GM12865 (cell line): Measurements from ENCODE around the gene MAGI1.

Experiments used
- DNase-seq: peaks from one replicate; pipeline ENCODE4 v3.0.0; 2010; ENCODE audit warnings: low read depth
- H3K4me3 ChIP-seq: 2 replicates; pipeline ENCODE4 v1.5.1; 2011; ENCODE audit warnings: mild to moderate bottlenecking, low read depth, low read length, control low read depth
- CTCF ChIP-seq: IDR thresholded peaks from 2 replicates; pipeline ENCODE4 v1.5.1; 2011; ENCODE audit warnings: low read length, control low read depth, low read depth, inconsistent platforms; ENCODE audit not compliant: insufficient read depth; ENCODE audit errors: missing control alignments

Gene MAGI1

GRCh38 chr3:66023229-66023628 lies 15.5 kb downstream of the MAGI1 start:
- no peak for TF ChIP-seq CTCF
- H3K4me3 ChIP-seq: no peak overlapping the region
- DNase-seq: no peak

- TF ChIP-seq CTCF: no peak
- no peak overlapping the region for H3K4me3 ChIP-seq
- DNase-seq: no peak
Measured at GRCh38 chr3:66021731-66022131, 17.0 kb downstream of the MAGI1 start.

GRCh38 chr3:66019896-66020295 lies 18.8 kb downstream of the MAGI1 start:
- DNase-seq: no peak
- H3K4me3 ChIP-seq: no peak overlapping the region
- no peak for TF ChIP-seq CTCF

GRCh38 chr3:66018057-66019033 lies 20.4 kb downstream of the MAGI1 start:
- TF ChIP-seq CTCF: no peak
- no peak overlapping the region for H3K4me3 ChIP-seq

GRCh38 chr3:66017591-66017990 lies 21.1 kb downstream of the MAGI1 start:
- no peak overlapping the region for H3K4me3 ChIP-seq
- TF ChIP-seq CTCF: no peak
- DNase-seq: no peak

More at GRCh38 chr3:66018057-66019033, 20.4 kb downstream of the MAGI1 start:
- no peak for DNase-seq

GRCh38 chr3:66017084-66017483 lies 21.6 kb downstream of the MAGI1 start:
- TF ChIP-seq CTCF: no peak
- no peak overlapping the region for H3K4me3 ChIP-seq
- no peak for DNase-seq
